ENCODE measurements around the gene TAF11. TPM values are rescaled to one million over a fixed set of nuclear protein-coding genes. Genes with fewer than 3 reads are reported as not detected.

The TAF11 gene
- polyA plus RNA-seq, 2 donors, result 20.3 to 24.3 TPM

- Histone ChIP-seq H3K4me3 (ENCODE audit: low read depth in 1 of 2, low read length in 2 of 2) (no peak overlapping the region), H3K27me3 (ENCODE audit: control insufficient read depth in 1 of 2, insufficient read depth in 2 of 2, low read length in 2 of 2) (no peaks in the 10 kb centered on the region), H3K9me3 (ENCODE audit: control insufficient read depth in 2 of 2, insufficient read depth in 1 of 2, low read depth in 1 of 2, low read length in 1 of 2) (no peaks in the 10 kb centered on the region), H3K27ac (ENCODE audit: low read depth in 2 of 2, low read length in 1 of 2) (no peak overlapping the region), H3K36me3 (ENCODE audit: control insufficient read depth in 2 of 2, insufficient read depth in 2 of 2, low read length in 1 of 2) (peaks cover 9 to 13% of the 10 kb centered on the region in 2 donors), H3K4me1 (ENCODE audit: control insufficient read depth in 2 of 2, insufficient read depth in 2 of 2, low read length in 1 of 2) (no peaks in the 10 kb centered on the region)
- WGBS, 2 donors, result 85 to 89% methylated on average over 4 of the region's 4 CpGs
Measured at GRCh38 chr6:34875292-34876213, 12.3 kb downstream of the TAF11 start.

- H3K36me3 ChIP-seq (ENCODE audit: control insufficient read depth in 2 of 2, insufficient read depth in 2 of 2, low read length in 1 of 2), result peaks cover 8 to 10% of the 10 kb centered on the region in 2 donors
- 67 to 74% methylated on average over 1 of the region's 1 CpG for WGBS, 2 donors
- H3K9me3 ChIP-seq (ENCODE audit: control insufficient read depth in 2 of 2, insufficient read depth in 1 of 2, low read depth in 1 of 2, low read length in 1 of 2), result no peaks in the 10 kb centered on the region
Measured at GRCh38 chr6:34872332-34872731, 15.5 kb downstream of the TAF11 start.

GRCh38 chr6:34871853-34872252, 16.0 kb downstream of the TAF11 start:
- 86 to 88% methylated on average over 4 of the region's 4 CpGs for WGBS, 2 donors
- H3K27me3 ChIP-seq (ENCODE audit: control insufficient read depth in 1 of 2, insufficient read depth in 2 of 2, low read length in 2 of 2), result no peaks in the 10 kb centered on the region
- no peaks in the 10 kb centered on the region for H3K4me1 ChIP-seq (ENCODE audit: control insufficient read depth in 2 of 2, insufficient read depth in 2 of 2, low read length in 1 of 2)
- H3K27ac ChIP-seq (ENCODE audit: low read depth in 2 of 2, low read length in 1 of 2), result no peak overlapping the region
- H3K4me3 ChIP-seq (ENCODE audit: low read depth in 1 of 2, low read length in 2 of 2), result no peak overlapping the region
- peaks cover 8 to 12% of the 10 kb centered on the region in 2 donors for H3K36me3 ChIP-seq (ENCODE audit: control insufficient read depth in 2 of 2, insufficient read depth in 2 of 2, low read length in 1 of 2)
- no peaks in the 10 kb centered on the region for H3K9me3 ChIP-seq (ENCODE audit: control insufficient read depth in 2 of 2, insufficient read depth in 1 of 2, low read depth in 1 of 2, low read length in 1 of 2)

More at GRCh38 chr6:34872332-34872731, 15.5 kb downstream of the TAF11 start:
- Histone ChIP-seq H3K4me3 (ENCODE audit: low read depth in 1 of 2, low read length in 2 of 2) (no peak overlapping the region), H3K27ac (ENCODE audit: low read depth in 2 of 2, low read length in 1 of 2) (no peak overlapping the region), H3K4me1 (ENCODE audit: control insufficient read depth in 2 of 2, insufficient read depth in 2 of 2, low read length in 1 of 2) (no peaks in the 10 kb centered on the region), H3K27me3 (ENCODE audit: control insufficient read depth in 1 of 2, insufficient read depth in 2 of 2, low read length in 2 of 2) (no peaks in the 10 kb centered on the region)

GRCh38 chr6:34867484-34867883, 20.4 kb downstream of the TAF11 start:
- Histone ChIP-seq H3K36me3 (ENCODE audit: control insufficient read depth in 2 of 2, insufficient read depth in 2 of 2, low read length in 1 of 2) (peaks cover 6 to 8% of the 10 kb centered on the region in 2 donors), H3K4me3 (ENCODE audit: low read depth in 1 of 2, low read length in 2 of 2) (no peak overlapping the region)

GRCh38 chr6:34866509-34866908, 21.3 kb downstream of the TAF11 start:
- Histone ChIP-seq H3K9me3 (ENCODE audit: control insufficient read depth in 2 of 2, insufficient read depth in 1 of 2, low read depth in 1 of 2, low read length in 1 of 2) (no peaks in the 10 kb centered on the region), H3K36me3 (ENCODE audit: control insufficient read depth in 2 of 2, insufficient read depth in 2 of 2, low read length in 1 of 2) (peaks cover 4 to 6% of the 10 kb centered on the region in 2 donors), H3K27ac (ENCODE audit: low read depth in 2 of 2, low read length in 1 of 2) (no peak overlapping the region), H3K27me3 (ENCODE audit: control insufficient read depth in 1 of 2, insufficient read depth in 2 of 2, low read length in 2 of 2) (no peaks in the 10 kb centered on the region), H3K4me3 (ENCODE audit: low read depth in 1 of 2, low read length in 2 of 2) (no peak overlapping the region), H3K4me1 (ENCODE audit: control insufficient read depth in 2 of 2, insufficient read depth in 2 of 2, low read length in 1 of 2) (no peaks in the 10 kb centered on the region)
- 81 to 85% methylated on average over 3 of the region's 3 CpGs for WGBS, 2 donors

More at GRCh38 chr6:34867484-34867883, 20.4 kb downstream of the TAF11 start:
- Histone ChIP-seq H3K27me3 (ENCODE audit: control insufficient read depth in 1 of 2, insufficient read depth in 2 of 2, low read length in 2 of 2) (no peaks in the 10 kb centered on the region), H3K9me3 (ENCODE audit: control insufficient read depth in 2 of 2, insufficient read depth in 1 of 2, low read depth in 1 of 2, low read length in 1 of 2) (no peaks in the 10 kb centered on the region), H3K4me1 (ENCODE audit: control insufficient read depth in 2 of 2, insufficient read depth in 2 of 2, low read length in 1 of 2) (no peaks in the 10 kb centered on the region), H3K27ac (ENCODE audit: low read depth in 2 of 2, low read length in 1 of 2) (no peak overlapping the region)
- 89 to 95% methylated on average over 3 of the region's 3 CpGs for WGBS, 2 donors

- Histone ChIP-seq H3K4me1 (ENCODE audit: control insufficient read depth in 2 of 2, insufficient read depth in 2 of 2, low read length in 1 of 2) (no peaks in the 10 kb centered on the region), H3K27me3 (ENCODE audit: control insufficient read depth in 1 of 2, insufficient read depth in 2 of 2, low read length in 2 of 2) (no peaks in the 10 kb centered on the region), H3K9me3 (ENCODE audit: control insufficient read depth in 2 of 2, insufficient read depth in 1 of 2, low read depth in 1 of 2, low read length in 1 of 2) (no peaks in the 10 kb centered on the region), H3K4me3 (ENCODE audit: low read depth in 1 of 2, low read length in 2 of 2) (no peak overlapping the region), H3K36me3 (ENCODE audit: control insufficient read depth in 2 of 2, insufficient read depth in 2 of 2, low read length in 1 of 2) (peaks cover 4 to 6% of the 10 kb centered on the region in 2 donors), H3K27ac (ENCODE audit: low read depth in 2 of 2, low read length in 1 of 2) (no peak overlapping the region)
- WGBS, 2 donors, result 76 to 78% methylated on average over 3 of the region's 3 CpGs
Measured at GRCh38 chr6:34865107-34865506, 22.7 kb downstream of the TAF11 start.

GRCh38 chr6:34864007-34864406, 23.8 kb downstream of the TAF11 start:
- WGBS, 2 donors, result 94 to 97% methylated on average over 4 of the region's 4 CpGs
- Histone ChIP-seq H3K27ac (ENCODE audit: low read depth in 2 of 2, low read length in 1 of 2) (no peak overlapping the region), H3K9me3 (ENCODE audit: control insufficient read depth in 2 of 2, insufficient read depth in 1 of 2, low read depth in 1 of 2, low read length in 1 of 2) (no peaks in the 10 kb centered on the region), H3K4me3 (ENCODE audit: low read depth in 1 of 2, low read length in 2 of 2) (no peak overlapping the region), H3K4me1 (ENCODE audit: control insufficient read depth in 2 of 2, insufficient read depth in 2 of 2, low read length in 1 of 2) (no peaks in the 10 kb centered on the region), H3K27me3 (ENCODE audit: control insufficient read depth in 1 of 2, insufficient read depth in 2 of 2, low read length in 2 of 2) (no peaks in the 10 kb centered on the region), H3K36me3 (ENCODE audit: control insufficient read depth in 2 of 2, insufficient read depth in 2 of 2, low read length in 1 of 2) (peaks cover 4 to 11% of the 10 kb centered on the region in 2 donors)

- Histone ChIP-seq H3K27ac (ENCODE audit: low read depth in 2 of 2, low read length in 1 of 2) (no peak overlapping the region), H3K9me3 (ENCODE audit: control insufficient read depth in 2 of 2, insufficient read depth in 1 of 2, low read depth in 1 of 2, low read length in 1 of 2) (no peaks in the 10 kb centered on the region), H3K4me1 (ENCODE audit: control insufficient read depth in 2 of 2, insufficient read depth in 2 of 2, low read length in 1 of 2) (no peaks in the 10 kb centered on the region), H3K36me3 (ENCODE audit: control insufficient read depth in 2 of 2, insufficient read depth in 2 of 2, low read length in 1 of 2) (peaks cover 9 to 23% of the 10 kb centered on the region in 2 donors), H3K27me3 (ENCODE audit: control insufficient read depth in 1 of 2, insufficient read depth in 2 of 2, low read length in 2 of 2) (no peaks in the 10 kb centered on the region), H3K4me3 (ENCODE audit: low read depth in 1 of 2, low read length in 2 of 2) (no peak overlapping the region)
- WGBS, 2 donors, result 73 to 94% methylated on average over 1 of the region's 1 CpG
Measured at GRCh38 chr6:34860776-34861175, 27.1 kb downstream of the TAF11 start.

- H3K27ac ChIP-seq (ENCODE audit: low read depth in 2 of 2, low read length in 1 of 2), result no peak overlapping the region
- no peak overlapping the region for H3K4me3 ChIP-seq (ENCODE audit: low read depth in 1 of 2, low read length in 2 of 2)
- no peaks in the 10 kb centered on the region for H3K27me3 ChIP-seq (ENCODE audit: control insufficient read depth in 1 of 2, insufficient read depth in 2 of 2, low read length in 2 of 2)
- H3K9me3 ChIP-seq (ENCODE audit: control insufficient read depth in 2 of 2, insufficient read depth in 1 of 2, low read depth in 1 of 2, low read length in 1 of 2), result no peaks in the 10 kb centered on the region
- WGBS, 2 donors, result 90 to 92% methylated on average over 4 of the region's 4 CpGs
- H3K36me3 ChIP-seq (ENCODE audit: control insufficient read depth in 2 of 2, insufficient read depth in 2 of 2, low read length in 1 of 2), result peaks cover 9 to 26% of the 10 kb centered on the region in 2 donors
- no peaks in the 10 kb centered on the region for H3K4me1 ChIP-seq (ENCODE audit: control insufficient read depth in 2 of 2, insufficient read depth in 2 of 2, low read length in 1 of 2)
Measured at GRCh38 chr6:34859951-34860350, 27.9 kb downstream of the TAF11 start.

GRCh38 chr6:34858681-34859080, 29.2 kb downstream of the TAF11 start:
- H3K4me3 ChIP-seq (ENCODE audit: low read depth in 1 of 2, low read length in 2 of 2), result no peak overlapping the region
- peaks cover 9 to 23% of the 10 kb centered on the region in 2 donors for H3K36me3 ChIP-seq (ENCODE audit: control insufficient read depth in 2 of 2, insufficient read depth in 2 of 2, low read length in 1 of 2)
- H3K27ac ChIP-seq (ENCODE audit: low read depth in 2 of 2, low read length in 1 of 2), result no peak overlapping the region
- H3K4me1 ChIP-seq (ENCODE audit: control insufficient read depth in 2 of 2, insufficient read depth in 2 of 2, low read length in 1 of 2), result no peaks in the 10 kb centered on the region
- WGBS, 2 donors, result 92 to 94% methylated on average over 7 of the region's 7 CpGs
- no peaks in the 10 kb centered on the region for H3K27me3 ChIP-seq (ENCODE audit: control insufficient read depth in 1 of 2, insufficient read depth in 2 of 2, low read length in 2 of 2)
- no peaks in the 10 kb centered on the region for H3K9me3 ChIP-seq (ENCODE audit: control insufficient read depth in 2 of 2, insufficient read depth in 1 of 2, low read depth in 1 of 2, low read length in 1 of 2)

Measured in esophagus (tissue), 2 donors.